GM10266 (cell line): ENCODE data around the gene DPF3.

Source experiments
- DNase-seq: peaks from one replicate; pipeline ENCODE4 v3.0.0; 2012; ENCODE audit errors: extremely low spot score
- TF ChIP-seq, protein P1 (sequence below): IDR thresholded peaks from 2 replicates; pipeline ENCODE4 v1.5.1; 2012; ENCODE audit warnings: mild to moderate bottlenecking, low read depth; ENCODE audit not compliant: control insufficient read depth, insufficient read depth; ENCODE audit errors: missing control alignments

DPF3 gene

GRCh38 chr14:72605921-72606220 is 288.0 kb downstream of the DPF3 start:
- DNase-seq = no peak
- TF ChIP-seq, protein P1, sequence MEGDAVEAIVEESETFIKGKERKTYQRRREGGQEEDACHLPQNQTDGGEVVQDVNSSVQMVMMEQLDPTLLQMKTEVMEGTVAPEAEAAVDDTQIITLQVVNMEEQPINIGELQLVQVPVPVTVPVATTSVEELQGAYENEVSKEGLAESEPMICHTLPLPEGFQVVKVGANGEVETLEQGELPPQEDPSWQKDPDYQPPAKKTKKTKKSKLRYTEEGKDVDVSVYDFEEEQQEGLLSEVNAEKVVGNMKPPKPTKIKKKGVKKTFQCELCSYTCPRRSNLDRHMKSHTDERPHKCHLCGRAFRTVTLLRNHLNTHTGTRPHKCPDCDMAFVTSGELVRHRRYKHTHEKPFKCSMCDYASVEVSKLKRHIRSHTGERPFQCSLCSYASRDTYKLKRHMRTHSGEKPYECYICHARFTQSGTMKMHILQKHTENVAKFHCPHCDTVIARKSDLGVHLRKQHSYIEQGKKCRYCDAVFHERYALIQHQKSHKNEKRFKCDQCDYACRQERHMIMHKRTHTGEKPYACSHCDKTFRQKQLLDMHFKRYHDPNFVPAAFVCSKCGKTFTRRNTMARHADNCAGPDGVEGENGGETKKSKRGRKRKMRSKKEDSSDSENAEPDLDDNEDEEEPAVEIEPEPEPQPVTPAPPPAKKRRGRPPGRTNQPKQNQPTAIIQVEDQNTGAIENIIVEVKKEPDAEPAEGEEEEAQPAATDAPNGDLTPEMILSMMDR = no peak

DNA sequence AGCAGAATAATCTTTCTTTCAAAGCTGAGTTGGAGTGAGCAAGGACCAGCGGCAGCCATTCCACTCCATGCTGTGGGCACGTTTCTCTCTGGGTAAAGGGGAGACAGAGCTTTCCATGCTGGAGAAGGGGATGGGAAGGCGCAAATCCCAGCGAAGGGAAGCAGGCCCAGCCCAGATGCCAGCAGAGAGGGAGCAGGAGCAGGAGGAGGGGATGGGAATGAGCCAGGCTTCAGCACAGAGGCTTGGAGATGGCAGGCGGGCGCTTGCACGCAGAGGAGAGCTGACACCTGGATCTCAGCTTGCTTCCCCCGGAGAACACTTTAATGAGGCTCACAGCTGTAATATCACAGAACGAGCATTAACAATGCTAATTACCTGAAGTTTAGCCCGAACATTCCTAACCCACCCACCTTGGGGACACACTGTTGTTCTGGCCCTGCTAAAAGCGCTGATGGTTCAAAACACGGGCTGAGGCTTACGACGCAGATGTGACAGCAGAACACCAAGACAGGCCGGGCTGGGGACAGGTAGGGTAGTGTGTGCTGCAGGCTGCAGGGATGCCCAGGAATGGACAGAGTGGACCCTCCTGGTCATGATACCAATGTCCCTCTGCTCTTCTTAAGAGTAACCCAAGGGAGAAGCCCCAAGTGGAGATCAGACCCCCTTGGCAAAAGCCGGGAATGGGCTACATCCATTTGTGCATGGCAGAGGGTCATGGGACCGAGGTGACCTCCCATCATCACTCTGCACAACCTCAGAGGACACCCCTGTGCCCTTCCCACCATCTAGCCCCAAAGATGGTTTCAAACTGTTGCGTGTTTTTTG is 288.6 kb downstream of the DPF3 start:
- no peak for DNase-seq

GRCh38 chr14:72604133-72604532 is 289.8 kb downstream of the DPF3 start:
- no peak for DNase-seq
- TF ChIP-seq, protein P1 = no peak

More for the DNA sequence above, 288.6 kb downstream of the DPF3 start:
- TF ChIP-seq, protein P1 = no peak

DNA sequence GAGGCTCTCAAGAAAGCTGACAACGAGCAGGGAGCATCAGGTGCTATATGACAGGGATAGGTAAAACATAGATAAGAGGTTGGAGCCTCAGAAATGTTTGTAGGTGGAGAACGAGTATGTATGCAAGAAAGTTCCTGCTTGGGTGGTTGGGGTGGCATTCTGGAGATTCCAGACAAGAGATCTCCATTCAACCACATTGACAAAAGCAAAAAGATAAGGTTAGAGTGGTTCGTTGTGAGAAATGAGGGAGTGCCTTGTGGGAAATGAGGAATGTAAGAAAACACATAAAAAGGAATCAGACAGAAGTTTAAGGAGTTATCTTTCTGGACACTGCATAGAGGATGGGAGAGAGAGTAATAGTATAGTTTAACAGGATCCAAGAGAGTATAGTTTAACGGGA is 290.3 kb downstream of the DPF3 start:
- DNase-seq = no peak
- TF ChIP-seq, protein P1 = no peak

DNA sequence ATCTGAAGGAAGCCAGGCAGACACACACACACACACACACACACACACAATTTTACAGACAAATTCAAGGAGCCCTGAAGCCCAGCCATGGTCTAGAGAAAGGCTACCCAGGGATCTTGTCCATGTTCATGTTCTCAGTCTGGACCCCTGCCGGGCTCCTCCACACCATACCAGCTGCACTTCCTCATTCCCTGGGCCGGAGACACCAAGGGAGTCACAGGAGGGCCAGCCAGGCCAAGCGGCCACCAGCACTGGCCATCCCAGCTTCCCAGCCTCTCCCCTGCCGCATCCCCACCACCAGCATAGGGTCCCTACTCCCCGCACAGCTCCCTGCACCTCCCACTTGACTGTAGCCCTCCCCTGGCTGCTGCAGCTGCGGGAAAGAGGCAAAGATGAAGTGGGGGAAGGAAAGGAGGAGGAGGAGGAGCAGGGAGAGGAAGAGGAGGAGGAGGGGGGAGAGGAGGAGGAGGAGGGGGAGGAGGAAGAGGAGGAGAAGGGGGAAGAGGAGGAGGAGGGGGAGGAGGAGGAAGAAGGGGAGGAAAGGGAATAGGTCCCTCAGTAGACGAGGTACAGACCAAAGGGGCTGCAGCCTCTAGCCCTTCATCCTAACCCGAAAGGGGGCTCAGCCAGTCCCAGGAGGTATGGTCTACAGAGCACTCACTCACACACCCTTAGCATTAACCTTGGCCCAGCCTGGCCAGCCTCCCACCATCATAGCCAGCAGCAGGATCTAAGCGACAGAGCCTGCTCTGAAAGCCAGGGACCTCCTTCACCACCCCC is 293.2 kb downstream of the DPF3 start:
- TF ChIP-seq, protein P1 = no peak
- DNase-seq = no peak

- no peak for DNase-seq
- TF ChIP-seq, protein P1 = no peak
These were observed 294.1 kb downstream of the DPF3 start for GRCh38 chr14:72599579-72600470.

- peak; percentile 30 for DNase-seq
- TF ChIP-seq, protein P1 = no peak
These were observed 295.6 kb downstream of the DPF3 start for GRCh38 chr14:72598306-72598705.
